ENCODE results near the gene FHIT. TPM values are rescaled to one million over a fixed set of nuclear protein-coding genes. Genes with fewer than 3 reads are reported as not detected.

Gene FHIT
- total RNA-seq, 4 donors from 2014 or later = 8.8 to 35.6 (median 12.6) TPM

DNA sequence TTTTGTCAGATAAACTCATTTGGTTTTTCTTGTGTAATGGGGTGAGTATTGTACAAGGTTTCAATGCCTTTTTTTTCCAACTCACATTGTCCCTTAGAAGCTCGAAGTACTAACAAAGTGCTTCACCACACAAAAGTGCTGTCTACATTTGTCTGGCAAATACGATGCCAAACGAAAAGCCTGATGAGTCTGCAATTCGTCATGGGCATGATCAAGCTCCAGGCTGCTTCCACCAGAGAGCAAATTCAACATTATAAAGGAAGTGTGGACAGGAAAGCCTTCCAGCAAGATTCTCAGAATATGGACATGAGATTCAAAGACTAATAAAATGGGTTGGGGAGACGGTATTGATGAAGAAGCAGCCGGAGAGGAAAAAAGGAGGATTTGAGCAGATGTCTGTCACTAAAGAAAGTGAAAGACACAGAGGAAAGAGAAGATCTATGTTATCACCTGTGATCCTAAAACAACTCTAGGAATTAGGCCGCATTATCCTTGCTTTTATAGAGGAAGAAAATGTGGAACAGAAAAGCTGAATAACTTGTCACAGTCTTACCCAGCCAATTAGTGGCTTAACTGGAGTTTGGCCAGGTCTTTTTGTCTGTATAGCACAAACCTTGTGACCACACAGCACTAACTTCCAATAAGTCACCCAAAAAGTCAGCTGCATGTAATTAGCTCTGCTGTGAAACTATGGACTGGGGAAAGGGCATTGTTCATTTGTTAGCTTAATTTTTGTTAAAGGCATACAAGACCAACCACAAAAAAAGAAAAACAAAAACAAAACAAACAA lies 494.8 kb downstream of the FHIT start:
- Histone ChIP-seq H3K27ac (no peak overlapping the region), H3K4me3 (no peak overlapping the region), H3K4me1 (peaks cover 2% of the 10 kb centered on the region), H3K27me3 (no peaks in the 10 kb centered on the region), H3K36me3 (no peaks in the 10 kb centered on the region), H3K9me3 (no peaks in the 10 kb centered on the region)
- TF ChIP-seq EP300 (IDR thresholded peaks at IDR 0.05) = no peak
- no peak for TF ChIP-seq POLR2A (IDR thresholded peaks at IDR 0.05)
- no peak for TF ChIP-seq POLR2AphosphoS5 (IDR thresholded peaks at IDR 0.05)
- DNase-seq (ENCODE audit: low spot score in 2 of 2) = no peak
- 63% methylated on average over 7 of the region's 7 CpGs for WGBS

DNA sequence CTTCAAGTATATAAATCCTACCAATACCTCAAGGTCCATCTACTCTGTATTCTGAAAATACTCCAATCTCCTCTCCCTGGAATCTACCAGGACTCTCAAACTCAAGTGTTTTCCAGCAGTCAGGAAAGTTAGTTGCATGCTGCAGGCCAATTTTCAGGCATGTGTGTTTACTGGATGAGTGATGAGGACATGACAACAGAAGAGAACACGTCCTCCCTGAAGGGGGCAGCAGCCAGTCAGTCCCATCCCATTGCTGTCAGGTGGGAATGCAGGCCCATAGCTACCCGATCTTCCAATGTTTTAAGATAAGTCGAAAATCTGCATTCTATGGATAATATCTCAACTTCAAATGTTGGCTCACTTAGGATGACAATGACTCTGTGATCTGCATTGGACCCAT lies 496.2 kb downstream of the FHIT start:
- Histone ChIP-seq H3K4me3 (no peak overlapping the region), H3K9me3 (no peaks in the 10 kb centered on the region), H3K36me3 (no peaks in the 10 kb centered on the region), H3K27me3 (no peaks in the 10 kb centered on the region), H3K4me1 (peaks cover 2% of the 10 kb centered on the region), H3K27ac (no peak overlapping the region)
- TF ChIP-seq POLR2AphosphoS5 (IDR thresholded peaks at IDR 0.05) (no peak), POLR2A (IDR thresholded peaks at IDR 0.05) (no peak), EP300 (IDR thresholded peaks at IDR 0.05) (no peak)
- TF ChIP-seq, protein P1, sequence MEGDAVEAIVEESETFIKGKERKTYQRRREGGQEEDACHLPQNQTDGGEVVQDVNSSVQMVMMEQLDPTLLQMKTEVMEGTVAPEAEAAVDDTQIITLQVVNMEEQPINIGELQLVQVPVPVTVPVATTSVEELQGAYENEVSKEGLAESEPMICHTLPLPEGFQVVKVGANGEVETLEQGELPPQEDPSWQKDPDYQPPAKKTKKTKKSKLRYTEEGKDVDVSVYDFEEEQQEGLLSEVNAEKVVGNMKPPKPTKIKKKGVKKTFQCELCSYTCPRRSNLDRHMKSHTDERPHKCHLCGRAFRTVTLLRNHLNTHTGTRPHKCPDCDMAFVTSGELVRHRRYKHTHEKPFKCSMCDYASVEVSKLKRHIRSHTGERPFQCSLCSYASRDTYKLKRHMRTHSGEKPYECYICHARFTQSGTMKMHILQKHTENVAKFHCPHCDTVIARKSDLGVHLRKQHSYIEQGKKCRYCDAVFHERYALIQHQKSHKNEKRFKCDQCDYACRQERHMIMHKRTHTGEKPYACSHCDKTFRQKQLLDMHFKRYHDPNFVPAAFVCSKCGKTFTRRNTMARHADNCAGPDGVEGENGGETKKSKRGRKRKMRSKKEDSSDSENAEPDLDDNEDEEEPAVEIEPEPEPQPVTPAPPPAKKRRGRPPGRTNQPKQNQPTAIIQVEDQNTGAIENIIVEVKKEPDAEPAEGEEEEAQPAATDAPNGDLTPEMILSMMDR (IDR thresholded peaks at IDR 0.05) = no peak
- 90% methylated on average over 3 of the region's 3 CpGs for WGBS
- no peak for DNase-seq (ENCODE audit: low spot score in 2 of 2)

DNA sequence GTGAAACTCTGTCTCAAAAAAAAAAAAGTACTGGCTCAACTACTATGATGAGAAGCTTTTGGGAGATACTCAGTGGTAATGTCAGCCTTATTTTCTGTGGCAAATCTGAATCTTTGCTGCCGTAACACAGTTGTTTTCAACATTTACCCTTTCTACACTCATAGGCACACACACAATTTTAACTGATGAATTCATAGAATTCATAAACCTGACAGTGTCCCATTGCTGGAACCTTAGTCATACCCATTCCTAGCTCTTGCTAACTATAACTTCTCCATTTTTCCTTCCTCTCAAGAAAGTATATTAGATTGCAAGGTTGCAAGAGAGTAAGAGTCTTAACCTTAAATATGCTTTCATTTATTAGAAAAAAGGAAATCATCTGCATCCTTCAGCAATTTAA lies 496.6 kb downstream of the FHIT start:
- 91% methylated on average over 1 of the region's 1 CpG for WGBS

DNA sequence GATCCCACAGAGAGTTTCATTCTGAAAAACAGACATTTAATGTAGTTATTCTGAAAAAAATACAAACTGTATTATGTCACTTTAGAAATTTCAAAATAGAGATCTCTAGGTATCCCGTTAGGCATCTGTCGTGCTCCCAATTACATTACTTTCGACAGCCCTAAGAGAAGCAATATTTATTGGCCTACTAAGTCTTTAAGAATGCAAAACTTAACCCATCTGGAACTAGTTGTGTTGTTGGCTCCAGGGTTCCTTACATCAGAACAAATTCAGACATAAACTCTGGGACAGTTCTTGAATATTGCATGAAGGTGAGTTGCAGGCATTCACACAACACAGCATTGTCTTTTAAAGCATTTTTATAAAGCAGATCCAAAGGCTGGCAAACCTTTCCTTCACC lies 498.4 kb downstream of the FHIT start:
- Histone ChIP-seq H3K27ac (no peak overlapping the region), H3K9me3 (no peaks in the 10 kb centered on the region), H3K36me3 (no peaks in the 10 kb centered on the region), H3K4me1 (peaks cover 2% of the 10 kb centered on the region), H3K4me3 (no peak overlapping the region), H3K27me3 (no peaks in the 10 kb centered on the region)
- WGBS = 62% methylated on average over 3 of the region's 3 CpGs
- DNase-seq (ENCODE audit: low spot score in 2 of 2) = no peak
- TF ChIP-seq POLR2AphosphoS5 (IDR thresholded peaks at IDR 0.05) (no peak), POLR2A (IDR thresholded peaks at IDR 0.05) (no peak), EP300 (IDR thresholded peaks at IDR 0.05) (no peak)
- TF ChIP-seq, protein P1 (IDR thresholded peaks at IDR 0.05) = no peak

More for the DNA sequence above, 496.6 kb downstream of the FHIT start:
- Histone ChIP-seq H3K27ac (no peak overlapping the region), H3K9me3 (no peaks in the 10 kb centered on the region), H3K36me3 (no peaks in the 10 kb centered on the region), H3K27me3 (no peaks in the 10 kb centered on the region), H3K4me1 (peaks cover 2% of the 10 kb centered on the region), H3K4me3 (no peak overlapping the region)
- no peak for TF ChIP-seq POLR2AphosphoS5 (IDR thresholded peaks at IDR 0.05)
- no peak for TF ChIP-seq POLR2A (IDR thresholded peaks at IDR 0.05)
- no peak for DNase-seq (ENCODE audit: low spot score in 2 of 2)

DNA sequence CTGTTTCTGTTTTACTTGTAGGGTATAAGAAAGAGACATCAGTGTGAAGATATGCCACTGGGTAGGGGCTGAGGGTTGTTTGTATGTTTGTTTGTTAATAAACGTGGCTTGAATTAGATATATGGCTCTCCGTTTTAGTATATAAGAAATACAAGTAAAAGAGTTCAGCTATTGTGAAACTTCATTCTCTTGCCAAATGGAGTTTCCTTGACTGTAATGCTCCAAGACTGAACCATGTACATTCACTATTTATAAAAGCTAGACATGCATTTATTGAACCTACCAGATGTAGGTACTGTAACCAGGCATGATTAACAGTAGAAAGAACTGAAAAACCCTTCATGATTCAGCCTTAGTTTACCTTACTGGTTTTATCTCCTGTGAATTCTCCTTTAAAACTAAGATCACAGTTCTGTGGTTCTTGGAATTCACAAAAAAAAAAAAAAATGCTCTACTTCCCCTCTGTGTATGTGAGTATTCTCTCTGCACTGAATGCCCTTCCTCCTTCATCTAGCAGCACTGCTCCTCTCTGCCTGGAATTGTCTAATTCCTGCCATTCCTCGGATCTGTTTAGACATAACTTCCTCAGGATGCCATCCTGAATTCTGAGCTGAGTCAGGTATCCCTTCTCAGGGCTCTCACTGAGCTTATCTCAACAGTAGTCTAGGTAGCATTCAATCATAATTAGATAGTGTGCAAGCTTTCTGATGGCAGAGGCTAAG lies 504.4 kb downstream of the FHIT start:
- Histone ChIP-seq H3K27ac (no peak overlapping the region), H3K36me3 (no peaks in the 10 kb centered on the region), H3K4me3 (no peak overlapping the region), H3K27me3 (no peaks in the 10 kb centered on the region), H3K4me1 (no peaks in the 10 kb centered on the region), H3K9me3 (no peaks in the 10 kb centered on the region)
- WGBS = 63% methylated on average over 3 of the region's 3 CpGs
- TF ChIP-seq POLR2A (IDR thresholded peaks at IDR 0.05) = no peak
- TF ChIP-seq POLR2AphosphoS5 (IDR thresholded peaks at IDR 0.05) = no peak
- no peak for TF ChIP-seq EP300 (IDR thresholded peaks at IDR 0.05)
- TF ChIP-seq, protein P1 (IDR thresholded peaks at IDR 0.05) = no peak
- no peak for DNase-seq (ENCODE audit: low spot score in 2 of 2)

DNA sequence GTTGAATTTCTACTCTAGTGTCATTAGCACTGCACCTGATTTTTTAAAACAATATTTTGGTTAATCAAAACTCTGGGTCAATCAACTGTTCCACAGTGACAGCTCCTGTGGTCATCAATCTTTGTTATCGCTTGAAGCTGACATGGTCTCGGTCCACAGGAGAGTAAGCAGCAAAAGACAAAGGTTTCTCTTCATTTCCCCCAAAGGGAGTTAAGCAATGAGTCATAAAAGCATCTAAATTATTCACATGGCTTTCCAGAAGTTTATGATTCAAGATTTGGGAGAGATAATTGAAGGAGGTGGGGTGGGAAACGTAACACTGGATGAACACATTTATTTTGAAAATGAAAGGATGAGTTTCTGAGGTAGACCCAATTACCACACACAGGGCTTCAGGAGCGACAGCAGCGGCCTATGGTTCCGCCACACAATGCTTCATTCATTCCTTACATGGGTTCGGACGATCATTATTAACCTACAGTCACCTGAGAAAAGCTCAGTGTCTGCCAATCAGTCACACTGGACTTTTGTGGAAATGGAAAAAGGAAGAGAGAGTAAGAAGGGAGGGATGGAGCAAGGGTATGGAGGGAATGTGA lies 505.1 kb downstream of the FHIT start:
- WGBS = 85% methylated on average over 8 of the region's 8 CpGs
- no peaks in the 10 kb centered on the region for H3K4me1 ChIP-seq
- TF ChIP-seq, protein P1 (IDR thresholded peaks at IDR 0.05) = no peak
- TF ChIP-seq POLR2AphosphoS5 (IDR thresholded peaks at IDR 0.05) (no peak), EP300 (IDR thresholded peaks at IDR 0.05) (no peak), POLR2A (IDR thresholded peaks at IDR 0.05) (no peak)
- DNase-seq (ENCODE audit: low spot score in 2 of 2) = no peak
- H3K4me3 ChIP-seq = no peak overlapping the region
- H3K36me3 ChIP-seq = no peaks in the 10 kb centered on the region
- no peak overlapping the region for H3K27ac ChIP-seq
- H3K9me3 ChIP-seq = no peaks in the 10 kb centered on the region
- H3K27me3 ChIP-seq = no peaks in the 10 kb centered on the region

Measured in suprapubic skin (tissue), 4 donors.